HG03196 (cell line): ENCODE results near the gene ENTPD7.
"Not testable (repeated sequence)": the region's sequence is repeated elsewhere in the genome, so short reads cannot be mapped to it uniquely, and the experiment has no call there.

Source experiments
- ATAC-seq: cut with Tn5 transposase; IDR thresholded peaks from one replicate; pipeline ENCODE4 v1.9.1; 2021; ENCODE audit not compliant: unreplicated experiment

The ENTPD7 gene, protein sequence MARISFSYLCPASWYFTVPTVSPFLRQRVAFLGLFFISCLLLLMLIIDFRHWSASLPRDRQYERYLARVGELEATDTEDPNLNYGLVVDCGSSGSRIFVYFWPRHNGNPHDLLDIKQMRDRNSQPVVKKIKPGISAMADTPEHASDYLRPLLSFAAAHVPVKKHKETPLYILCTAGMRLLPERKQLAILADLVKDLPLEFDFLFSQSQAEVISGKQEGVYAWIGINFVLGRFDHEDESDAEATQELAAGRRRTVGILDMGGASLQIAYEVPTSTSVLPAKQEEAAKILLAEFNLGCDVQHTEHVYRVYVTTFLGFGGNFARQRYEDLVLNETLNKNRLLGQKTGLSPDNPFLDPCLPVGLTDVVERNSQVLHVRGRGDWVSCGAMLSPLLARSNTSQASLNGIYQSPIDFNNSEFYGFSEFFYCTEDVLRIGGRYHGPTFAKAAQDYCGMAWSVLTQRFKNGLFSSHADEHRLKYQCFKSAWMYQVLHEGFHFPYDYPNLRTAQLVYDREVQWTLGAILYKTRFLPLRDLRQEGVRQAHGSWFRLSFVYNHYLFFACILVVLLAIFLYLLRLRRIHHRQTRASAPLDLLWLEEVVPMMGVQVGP

DNA sequence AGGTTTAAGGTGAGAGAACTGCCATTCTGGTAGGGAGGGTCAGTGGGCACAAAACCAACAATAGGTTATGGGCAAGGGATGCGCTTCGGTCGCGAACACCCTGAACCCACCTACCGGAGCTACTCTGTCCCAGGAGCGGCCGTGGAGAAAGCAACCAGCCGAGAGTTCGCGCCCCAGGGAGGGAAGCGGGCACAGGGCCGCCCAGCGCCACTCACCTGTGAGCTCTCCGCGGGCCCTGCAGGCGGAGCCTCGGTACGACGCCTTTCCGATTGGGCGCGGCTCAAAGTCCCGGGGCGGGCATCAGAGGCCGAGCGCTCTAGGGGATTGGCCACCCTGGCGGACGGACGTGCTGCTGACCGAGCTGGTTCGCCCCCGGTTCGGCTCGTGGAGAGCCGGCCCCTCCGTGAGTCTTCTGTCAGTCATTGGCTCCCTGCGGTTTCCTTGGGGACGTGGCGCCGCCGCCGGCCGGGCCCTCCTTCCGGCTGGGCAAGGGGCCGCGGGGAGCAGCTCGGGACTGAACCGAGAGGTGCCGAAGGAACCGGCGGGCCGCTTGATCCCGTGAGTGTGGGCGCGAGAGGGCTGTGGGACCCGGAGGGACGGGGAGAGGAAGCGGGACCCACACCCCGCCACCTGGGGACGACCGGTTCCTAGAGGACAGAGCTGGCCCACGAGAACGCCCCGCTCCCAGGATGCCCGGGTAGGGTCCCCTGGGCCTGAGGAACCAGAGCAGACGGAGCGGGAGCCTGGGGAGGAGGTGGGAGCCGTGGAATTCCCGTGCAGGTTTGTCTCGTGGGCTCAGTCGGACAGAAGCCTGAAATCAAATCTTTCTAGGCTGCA, at the start of gene ENTPD7:
ENTPD7 (plus strand) TSS at position 479 of the 837 bp plus-strand sequence. CDS start 448 bp downstream, outside the sequence.
- ATAC-seq = peak; percentile 99

- no peak for ATAC-seq
Measured at GRCh38 chr10:99610221-99610620, 49.1 kb upstream of the ENTPD7 start.

DNA sequence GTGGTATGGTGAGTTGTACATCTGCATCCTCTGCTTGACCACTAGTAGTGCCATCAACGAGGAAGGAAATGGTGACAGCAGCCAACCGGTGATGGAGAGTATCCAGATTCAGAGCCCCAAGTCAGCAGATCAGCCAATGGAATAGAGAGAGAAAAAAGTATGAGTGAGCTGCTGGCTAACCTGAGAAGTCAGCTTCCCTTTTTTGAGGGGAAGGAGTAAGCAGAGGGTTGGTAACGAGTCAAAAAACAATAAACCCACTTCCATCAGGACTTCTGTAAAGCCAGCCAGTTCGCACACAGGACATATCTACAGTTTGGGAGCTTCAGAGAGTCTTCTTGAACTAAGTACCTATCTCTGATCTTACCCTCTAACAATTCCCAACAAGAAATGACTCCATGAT, 48.0 kb upstream of the ENTPD7 start:
- ATAC-seq = no peak

GRCh38 chr10:99612167-99612831, 47.0 kb upstream of the ENTPD7 start:
- ATAC-seq = no peak

GRCh38 chr10:99615426-99615825, 43.9 kb upstream of the ENTPD7 start:
- no peak for ATAC-seq

DNA sequence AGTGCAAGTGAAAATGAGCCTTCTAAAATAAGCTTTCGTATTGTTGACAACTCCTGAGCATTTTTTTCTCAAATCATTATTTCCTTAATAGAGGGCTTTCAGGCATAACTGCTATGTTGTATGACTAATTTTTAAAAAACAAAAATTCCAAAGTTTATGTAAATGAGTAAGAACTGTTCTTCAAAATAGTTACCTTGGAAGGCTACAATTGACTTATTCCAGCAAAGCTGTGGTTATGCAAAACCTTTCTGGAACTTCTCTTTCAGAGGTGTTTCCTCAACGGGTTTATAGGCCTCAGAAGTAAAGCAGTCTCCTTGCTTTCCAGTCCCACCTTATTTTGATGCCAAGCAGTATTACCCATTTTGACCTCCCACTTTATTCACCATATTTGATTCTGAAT, 41.6 kb upstream of the ENTPD7 start:
- no peak for ATAC-seq

- ATAC-seq = no peak
Measured at GRCh38 chr10:99619090-99619800, 40.1 kb upstream of the ENTPD7 start.

- ATAC-seq = peak; percentile 85
Measured at GRCh38 chr10:99619851-99620710, 39.2 kb upstream of the ENTPD7 start, which contains the start of gene SLC25A28. Gene SLC25A28 (minus strand): TSS chr10:99620439. CDS start chr10:99620335, 104 bp downstream.

DNA sequence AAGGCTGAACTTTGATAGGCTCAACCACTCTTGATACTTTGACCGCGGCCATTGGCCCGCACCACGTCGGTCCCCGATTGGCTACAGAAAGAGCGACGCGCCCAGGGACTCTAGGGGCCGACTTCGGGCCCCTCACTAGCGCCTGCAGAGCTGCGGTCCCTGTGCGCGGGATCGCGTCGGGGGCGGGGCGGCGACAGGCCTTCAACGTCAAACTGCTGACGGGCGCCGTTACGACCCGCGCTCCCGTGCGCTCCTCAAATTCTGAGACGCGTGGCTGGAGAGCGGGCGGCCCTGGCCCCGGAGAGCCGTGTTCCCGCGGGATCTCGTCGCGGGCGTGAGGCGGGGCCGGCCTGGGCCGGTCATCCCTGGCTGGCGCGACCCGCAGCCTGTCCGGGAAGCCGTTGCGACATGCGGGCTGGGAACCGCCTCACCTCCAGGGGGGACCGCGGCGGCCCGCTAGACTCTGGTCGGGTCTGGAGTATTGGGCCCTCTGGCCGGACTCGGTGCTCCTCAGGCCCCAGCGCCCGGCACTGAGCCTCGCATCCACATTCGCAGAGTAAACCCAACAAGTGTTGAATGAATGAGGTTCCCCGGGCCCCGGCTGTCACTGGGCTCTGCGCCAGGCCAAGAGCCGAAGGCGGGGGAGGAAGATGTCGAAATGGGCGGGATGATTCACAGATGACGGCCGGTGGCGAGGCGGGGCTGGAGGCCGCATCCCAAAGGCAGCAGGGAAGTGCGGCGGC, 38.4 kb upstream of the ENTPD7 start:
- peak; percentile 90 for ATAC-seq

- ATAC-seq = no peak
Measured at GRCh38 chr10:99621454-99622251, 37.7 kb upstream of the ENTPD7 start.

DNA sequence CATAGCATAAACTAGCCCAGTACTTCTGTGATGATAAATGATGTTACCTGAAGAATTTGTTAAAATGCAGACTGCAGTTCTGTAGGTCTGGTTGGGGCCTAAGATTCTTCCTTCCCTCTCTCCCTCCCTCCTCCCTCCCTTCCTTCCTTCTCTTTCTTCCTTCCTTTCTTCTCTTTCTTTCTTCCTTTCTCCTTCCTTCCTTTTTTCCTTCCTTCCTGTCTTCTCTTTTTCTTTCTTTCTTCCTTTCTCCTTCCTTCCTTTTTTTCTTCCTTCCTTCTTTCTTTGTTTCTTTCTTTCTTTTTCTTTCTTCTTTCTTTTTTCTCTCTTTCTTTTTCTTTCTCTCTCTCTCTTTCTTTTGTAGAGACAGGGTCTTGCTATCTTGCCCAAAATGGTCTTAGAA, 35.4 kb upstream of the ENTPD7 start:
- ATAC-seq = no peak

- not testable (repeated sequence) for ATAC-seq
Measured at GRCh38 chr10:99625124-99625523, 34.2 kb upstream of the ENTPD7 start.

- ATAC-seq = no peak
Measured at GRCh38 chr10:99628923-99629624, 30.2 kb upstream of the ENTPD7 start.

- ATAC-seq = no peak
Measured at GRCh38 chr10:99629625-99629978, 29.7 kb upstream of the ENTPD7 start.

- ATAC-seq = no peak
Measured at GRCh38 chr10:99630433-99630832, 28.9 kb upstream of the ENTPD7 start.

GRCh38 chr10:99630991-99631390, 28.3 kb upstream of the ENTPD7 start:
- no peak for ATAC-seq

DNA sequence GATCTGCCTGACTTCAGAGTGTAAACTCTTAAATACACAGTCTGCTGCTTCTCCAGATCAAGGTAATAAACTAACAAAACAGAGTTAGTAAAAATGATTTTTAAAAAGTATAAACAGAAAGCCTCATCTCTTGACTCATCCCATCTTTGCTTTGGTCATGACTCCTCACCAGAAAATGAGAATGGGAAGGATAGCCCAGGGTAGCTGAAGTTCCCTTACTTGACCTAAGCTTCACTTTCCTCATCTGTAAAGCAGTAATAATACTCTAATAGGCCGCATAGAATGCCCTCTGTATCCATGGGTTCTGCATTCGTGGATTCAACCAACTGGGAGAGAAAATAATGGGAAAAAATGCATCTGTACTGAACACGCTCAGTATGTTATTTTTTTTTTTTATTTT, 27.8 kb upstream of the ENTPD7 start:
- no peak for ATAC-seq
